Transverse colon (tissue), 4 donors: Measurements from ENCODE around the gene FMNL2. TPM values are rescaled to one million over a fixed set of nuclear protein-coding genes. Genes with fewer than 3 reads are reported as not detected.
A peak's percentile ranks its signal among the peaks of the same experiment; 100 is the strongest.

Source experiments
- DNase-seq: peaks from one replicate; pipeline ENCODE4 v3.0.0-alpha.2; 2019
- H3K27ac ChIP-seq, 4 donors: fragments of 200-600 bp; sonication (generic); 2 replicates each; pipeline ENCODE4 v1.5.1; 2016 to 2018; ENCODE audit warnings: inconsistent platforms in 4 of 4
- H3K27me3 ChIP-seq: fragments of 200-600 bp; sonication (generic); 2 replicates; pipeline ENCODE4 v1.5.1; 2017; ENCODE audit warnings: inconsistent platforms
- H3K36me3 ChIP-seq, 4 donors: fragments of 200-600 bp; sonication (generic); 2 replicates each; pipeline ENCODE4 v1.5.1; 2017 to 2019; ENCODE audit warnings: inconsistent platforms in 4 of 4
- H3K4me1 ChIP-seq, 4 donors: fragments of 200-600 bp; sonication (generic); 2 replicates each; pipeline ENCODE4 v1.5.1; 2017 to 2020; ENCODE audit warnings: inconsistent platforms in 4 of 4
- H3K4me3 ChIP-seq, 4 donors: fragments of 200-600 bp; sonication (generic); 1 replicate in 1 of 4; 2 replicates in 3 of 4; pipeline versions ENCODE4 v1.5.1 to v1.6.1; 2017 to 2019; ENCODE audit warnings: inconsistent platforms in 4 of 4
- H3K9me3 ChIP-seq, 2 donors: fragments of 200-600 bp; sonication (generic); 2 replicates each; pipeline ENCODE4 v1.5.1; 2017 to 2019; ENCODE audit warnings: inconsistent platforms in 2 of 2
- CTCF ChIP-seq, 5 experiments: fragments of 200-600 bp in 3 of 5; fragments of 450-650 bp in 2 of 5; sonication (generic) in 3 of 5; IDR thresholded peaks; 1 replicate in 2 of 5; 2 replicates in 3 of 5; pipeline ENCODE4 v1.5.1; 2016 to 2017; ENCODE audit warnings: antibody characterized with exemption in 5 of 5, inconsistent platforms in 3 of 5, mild to moderate bottlenecking in 2 of 5, moderate library complexity in 1 of 5
- EP300 ChIP-seq: sonication (generic); formaldehyde crosslinking; IDR thresholded peaks from one replicate; pipeline ENCODE4 v1.6.1; 2017; ENCODE audit warnings: antibody characterized with exemption, low read depth
- POLR2A ChIP-seq: fragments of 450-650 bp; IDR thresholded peaks from one replicate; pipeline ENCODE4 v1.6.1; 2016; ENCODE audit warnings: antibody characterized with exemption, mild to moderate bottlenecking, moderate library complexity
- POLR2AphosphoS5 ChIP-seq, 3 donors: sonication (generic); formaldehyde crosslinking; IDR thresholded peaks; one replicate each; pipeline ENCODE4 v1.6.1; 2016; ENCODE audit warnings: antibody characterized with exemption in 3 of 3
- WGBS, 2 donors: methylation state at CpG; one replicate each; pipeline ENCODE4 v1.1.5; 2018; ENCODE audit warnings: low coverage in 1 of 2; 5-methylcytosine and 5-hydroxymethylcytosine counted together
- in situ Hi-C, 4 donors: fragments of 200-750 bp; cut with MboI; loops; one replicate each; pipeline versions ENCODE4 v1.15.0 to v1.15.1; 2017; ENCODE audit warnings: low sequenced_read_pairs in 3 of 4, low pct_ligation_motif_present in 1 of 4, low pct_unique_long_range_greater_than_20kb in 1 of 4
- intact Hi-C: fragments of 100-400 bp; cut with DNase I; formaldehyde crosslinking; loops from one replicate; pipeline ENCODE4 v1.15.1; 2023; ENCODE audit warnings: low total_unique reads
- total RNA-seq, 4 donors: library from RNA; depleted of rRNA; stranded (reverse); fragments of >200 nt; gene quantifications; one replicate each; pipeline ENCODE4 v1.1.0, GENCODE V29; 2016

The FMNL2 gene
- total RNA-seq, 4 donors from 2014 or later = 9.2 to 31.4 (median 23.9) TPM

- in situ Hi-C loops (no loop called here), intact Hi-C loops (no loop called here)
- Histone ChIP-seq H3K9me3 (no peaks in the 10 kb centered on the region), H3K4me3 (no peak overlapping the region), H3K27ac (peak overlapping the region in 1 of 4 donors; percentile 20), H3K4me1 (peaks cover 0 to 21% (median 7%) of the 10 kb centered on the region in 4 donors), H3K27me3 (no peaks in the 10 kb centered on the region), H3K36me3 (no peaks in the 10 kb centered on the region)
- 35 to 57% methylated on average over 2 to 3 of the region's 3 CpGs for WGBS, 2 donors
- no peak for DNase-seq
- TF ChIP-seq POLR2AphosphoS5 (IDR thresholded peaks at IDR 0.05) (peak in 2 of 3 donors; percentile 36), CTCF (IDR thresholded peaks at IDR 0.05) (no peak)
These were observed 97.3 kb downstream of the FMNL2 start for GRCh38 chr2:152432206-152432653.

GRCh38 chr2:152432765-152433164 lies 97.8 kb downstream of the FMNL2 start:
- intact Hi-C loops (no loop called here), in situ Hi-C loops (no loop called here)
- H3K4me3 ChIP-seq = no peak overlapping the region
- no peak for TF ChIP-seq POLR2AphosphoS5 (IDR thresholded peaks at IDR 0.05)
- no peak for TF ChIP-seq EP300
- no peak for TF ChIP-seq CTCF (IDR thresholded peaks at IDR 0.05)
- TF ChIP-seq POLR2A = no peak
- peaks cover 0 to 21% (median 7%) of the 10 kb centered on the region in 4 donors for H3K4me1 ChIP-seq
- no peaks in the 10 kb centered on the region for H3K27me3 ChIP-seq
- no peak for DNase-seq
- H3K27ac ChIP-seq = peak overlapping the region in 1 of 4 donors; percentile 20
- H3K9me3 ChIP-seq = no peaks in the 10 kb centered on the region
- H3K36me3 ChIP-seq = no peaks in the 10 kb centered on the region
- 73 to 78% methylated on average over 2 to 4 of the region's 4 CpGs for WGBS, 2 donors

- Histone ChIP-seq H3K4me1 (peaks cover 0 to 16% (median 7%) of the 10 kb centered on the region in 4 donors), H3K4me3 (no peak overlapping the region), H3K27me3 (no peaks in the 10 kb centered on the region), H3K9me3 (no peaks in the 10 kb centered on the region), H3K27ac (peak overlapping the region in 1 of 4 donors; percentile 26), H3K36me3 (no peaks in the 10 kb centered on the region)
- WGBS, 2 donors = 80% methylated on average over 1 of the region's 1 CpG
- TF ChIP-seq EP300 = no peak
- no peak for TF ChIP-seq POLR2A
- TF ChIP-seq CTCF (IDR thresholded peaks at IDR 0.05) = no peak
- no peak for TF ChIP-seq POLR2AphosphoS5 (IDR thresholded peaks at IDR 0.05)
- intact Hi-C loops (no loop called here), in situ Hi-C loops (no loop called here)
- DNase-seq = no peak
These were observed 98.3 kb downstream of the FMNL2 start for GRCh38 chr2:152433289-152433688.

GRCh38 chr2:152433791-152434190 lies 98.8 kb downstream of the FMNL2 start:
- intact Hi-C loops = no loop called here
- H3K9me3 ChIP-seq = no peaks in the 10 kb centered on the region
- peaks cover 0 to 13% (median 7%) of the 10 kb centered on the region in 4 donors for H3K4me1 ChIP-seq
- H3K36me3 ChIP-seq = no peaks in the 10 kb centered on the region
- peak in 1 of 3 donors; percentile 55 for TF ChIP-seq POLR2AphosphoS5 (IDR thresholded peaks at IDR 0.05)
- TF ChIP-seq EP300 = no peak
- no peak for TF ChIP-seq POLR2A
- no peak for TF ChIP-seq CTCF (IDR thresholded peaks at IDR 0.05)
- H3K4me3 ChIP-seq = no peak overlapping the region
- no peak for DNase-seq
- 50 to 69% methylated on average over 2 of the region's 2 CpGs for WGBS, 2 donors
- no peaks in the 10 kb centered on the region for H3K27me3 ChIP-seq
- in situ Hi-C loops = no loop called here
- peak overlapping the region in 1 of 4 donors; percentile 26 for H3K27ac ChIP-seq
